Posterior vena cava (tissue), 2 donors: Measurements from ENCODE around the gene INPP4A. TPM values are rescaled to one million over a fixed set of nuclear protein-coding genes. Genes with fewer than 3 reads are reported as not detected.
"Not testable (repeated sequence)": the region's sequence is repeated elsewhere in the genome, so short reads cannot be mapped to it uniquely, and the experiment has no call there.

Experiments used
- DNase-seq: peaks from one replicate; pipeline ENCODE4 v3.0.0-alpha.2; 2020; ENCODE audit warnings: low spot score
- intact Hi-C, 2 donors: fragments of 100-400 bp; cut with DNase I; formaldehyde crosslinking; loops; one replicate each; pipeline versions ENCODE4 v1.14.1 to v1.14.2; 2022 to 2023
- total RNA-seq, 2 donors: library from RNA; stranded (reverse); fragmentation: NEBNext Ultra II Directional; extraction: Animal tissue kit (Norgen Biotek cat#: 25700); gene quantifications; one replicate each; pipeline ENCODE4 v1.2.1, GENCODE V29; 2021
- donor health status: DM: yes; HTN: yes; CAD: no.
- donor health status: DM: yes; HTN: yes; CAD: no.

Gene INPP4A
- total RNA-seq, 2 donors from 2014 or later, result 31.5 to 42.9 TPM

DNA sequence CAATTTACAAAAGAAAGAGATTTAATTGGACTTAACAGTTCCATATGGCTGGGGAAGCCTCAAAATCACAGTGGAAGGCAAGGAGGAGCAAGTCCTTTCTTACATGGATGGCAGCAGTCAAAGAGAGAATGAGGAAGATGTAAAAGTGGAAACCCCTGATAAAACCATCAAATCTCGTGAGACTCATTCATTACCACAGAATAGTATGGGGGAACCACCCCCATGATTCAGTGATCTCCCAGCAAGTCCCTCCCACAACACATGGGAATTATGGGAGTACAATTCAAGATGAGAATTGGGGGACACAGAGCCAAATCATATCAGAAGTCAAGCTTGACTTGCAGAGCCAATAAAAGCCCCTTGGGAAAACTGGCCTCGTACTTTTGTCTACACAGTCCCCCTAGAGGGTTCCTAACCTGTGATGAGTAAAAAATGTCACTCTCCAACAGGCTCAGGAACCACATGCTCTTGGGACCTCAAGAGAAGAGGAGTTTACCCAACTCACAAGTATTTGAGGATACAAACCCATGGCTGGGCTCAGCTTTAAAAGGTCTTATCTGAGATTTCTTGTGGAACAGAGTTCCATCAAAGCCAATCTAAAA is 11.2 kb upstream of the INPP4A start:
- intact Hi-C loops, result loop anchor here in 1 of 2 donors (5.0 kb wide), 1 partner anchor 1189 kb away; no protein-coding TSS in a partner anchor
- DNase-seq, result no peak

DNA sequence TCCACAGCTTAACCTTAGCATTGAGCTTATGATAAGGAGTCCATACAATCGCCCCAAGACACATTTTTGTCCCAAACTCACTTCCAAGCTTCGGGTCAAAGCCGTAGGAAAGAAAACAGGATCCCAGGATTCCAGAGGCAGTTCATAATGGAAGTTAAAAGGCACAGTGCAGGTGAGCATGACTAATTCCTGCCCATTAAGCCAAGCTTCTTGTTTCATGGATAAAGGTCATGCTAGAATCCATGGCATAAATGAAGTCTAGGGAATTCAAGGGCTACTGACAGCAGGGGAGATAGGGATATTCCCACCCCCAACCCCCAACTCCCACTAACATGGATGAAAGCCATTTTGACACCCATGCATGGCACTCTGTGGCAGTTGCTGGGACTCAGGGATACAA is 10.2 kb upstream of the INPP4A start:
- intact Hi-C loops, result loop anchor here in 1 of 2 donors (5.0 kb wide), 1 partner anchor 1188 kb away; no protein-coding TSS in a partner anchor

GRCh38 chr2:98435670-98436069 is 9.0 kb upstream of the INPP4A start:
- intact Hi-C loops, result not testable (repeated sequence)

More for the DNA sequence above, 10.2 kb upstream of the INPP4A start:
- DNase-seq, result no peak

DNA sequence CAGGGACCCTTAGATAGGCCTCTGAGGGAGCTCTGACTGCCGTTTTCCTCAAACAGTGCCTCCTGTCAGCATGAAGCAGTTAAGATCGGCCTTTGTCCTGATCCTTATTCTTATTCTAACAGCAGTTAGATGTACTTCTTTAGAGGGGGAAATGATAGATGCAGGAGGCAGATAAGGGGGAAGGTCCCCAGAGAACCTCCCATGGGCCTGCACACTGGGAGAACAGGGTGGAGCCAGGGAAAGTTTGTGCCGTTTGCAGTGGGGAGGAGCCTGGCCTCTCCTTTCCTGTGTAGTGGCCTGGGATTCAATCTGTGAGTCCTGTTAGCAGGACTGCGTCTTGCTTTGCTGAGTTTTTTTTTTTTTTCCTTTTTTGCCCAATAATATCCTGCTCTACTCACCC is 7.9 kb upstream of the INPP4A start:
- no peak for DNase-seq
- intact Hi-C loops, result no loop called here

More at GRCh38 chr2:98435670-98436069, 9.0 kb upstream of the INPP4A start:
- DNase-seq, result not testable (repeated sequence)

DNA sequence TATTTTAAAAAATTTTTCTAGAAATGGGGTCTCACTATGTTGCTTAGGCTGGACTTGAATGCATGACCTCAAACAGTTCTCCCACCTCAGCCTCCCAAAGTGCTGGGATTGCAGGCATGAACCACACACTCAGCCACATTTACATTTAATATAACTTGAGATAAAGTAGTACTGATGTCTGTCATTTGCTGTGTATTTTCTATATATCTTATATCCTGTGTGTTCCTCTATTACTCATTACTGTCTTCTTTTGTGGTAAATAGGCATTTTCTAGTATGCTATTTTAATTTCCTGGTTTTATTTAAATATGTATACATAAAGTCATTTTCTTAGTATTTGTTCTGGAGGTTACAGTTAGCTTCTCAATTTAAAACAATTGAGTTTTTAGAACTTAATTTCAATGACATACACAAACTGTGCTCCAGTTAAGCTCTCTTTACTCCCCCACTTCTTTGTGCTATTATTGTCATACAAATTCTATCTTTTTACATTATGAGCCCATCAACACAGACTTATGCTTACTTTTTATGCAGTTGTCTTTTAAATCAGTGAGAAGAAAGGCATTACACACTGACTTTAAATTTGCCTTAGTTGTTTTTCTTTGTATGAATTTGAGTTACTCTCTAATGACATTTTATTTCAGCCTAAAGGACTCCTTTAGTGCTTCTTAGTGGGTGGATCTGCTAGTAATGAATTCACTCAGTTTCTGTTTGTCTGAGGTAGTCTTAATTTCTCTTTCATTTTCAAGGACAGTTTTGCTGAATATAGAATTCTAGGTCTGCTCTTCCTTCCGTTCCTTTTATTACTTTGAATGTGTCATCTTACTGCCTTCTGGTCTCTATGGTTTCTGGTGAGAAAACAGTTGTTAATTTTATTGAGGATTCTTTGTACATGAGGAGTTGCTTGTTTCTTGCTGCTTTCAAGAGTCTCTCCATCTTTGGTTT is 6.2 kb upstream of the INPP4A start:
- DNase-seq, result no peak
- intact Hi-C loops, result no loop called here

- intact Hi-C loops, result loop anchor here in 1 of 2 donors (5.0 kb wide), 1 partner anchor 115 kb away; no protein-coding TSS in a partner anchor
Observed at GRCh38 chr2:98441706-98442450, 2.8 kb upstream of the INPP4A start.

DNA sequence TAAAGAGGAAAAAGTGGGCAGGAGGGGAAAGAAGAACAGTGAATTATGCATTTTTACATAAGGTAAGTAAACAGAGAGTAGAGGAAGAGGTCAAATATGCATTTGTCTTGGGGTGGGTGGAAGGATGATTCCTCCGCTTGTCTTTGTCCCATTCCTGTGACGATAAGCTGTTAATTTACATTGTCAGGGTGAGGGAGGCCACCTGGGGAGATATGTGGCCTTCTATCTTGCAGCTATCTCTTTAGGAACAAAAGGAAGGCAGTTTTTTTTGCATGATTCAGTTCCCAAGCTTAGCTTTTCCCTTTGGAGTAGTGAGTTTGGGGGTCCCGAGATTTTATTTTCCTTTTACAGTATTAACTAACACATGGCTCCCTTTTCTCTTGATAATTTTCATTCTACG is 2.2 kb upstream of the INPP4A start:
- intact Hi-C loops, result loop anchor here in 1 of 2 donors (5.0 kb wide), 1 partner anchor 115 kb away; no protein-coding TSS in a partner anchor
- no peak for DNase-seq

More at GRCh38 chr2:98441706-98442450, 2.8 kb upstream of the INPP4A start:
- DNase-seq, result no peak

DNA sequence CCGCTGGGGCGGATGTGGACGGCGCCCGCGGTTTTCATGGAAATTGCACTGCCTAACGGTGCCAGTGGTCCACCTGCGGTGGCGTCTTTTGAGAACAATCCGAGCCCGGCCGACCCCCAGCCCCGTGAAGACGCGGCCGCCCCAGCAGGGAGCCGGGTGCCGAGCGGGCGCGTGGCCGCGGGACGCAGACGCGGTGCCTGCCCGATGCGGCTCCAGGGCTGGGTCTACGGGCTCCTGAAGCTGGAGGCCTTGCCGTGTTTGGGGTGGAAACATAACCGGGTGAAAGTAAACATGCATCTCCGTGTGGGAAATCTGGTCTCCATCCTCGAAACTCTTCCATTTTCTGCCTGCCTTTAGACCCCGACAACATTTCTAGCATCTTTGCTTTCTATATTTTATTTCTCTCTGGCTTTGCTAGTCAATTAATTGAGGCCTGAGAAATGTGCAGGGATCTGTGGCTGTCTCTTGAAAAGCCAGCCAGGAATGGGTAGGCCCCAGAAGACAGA is 572 bp downstream of the INPP4A start:
- DNase-seq, result no peak
- intact Hi-C loops, result no loop called here

DNA sequence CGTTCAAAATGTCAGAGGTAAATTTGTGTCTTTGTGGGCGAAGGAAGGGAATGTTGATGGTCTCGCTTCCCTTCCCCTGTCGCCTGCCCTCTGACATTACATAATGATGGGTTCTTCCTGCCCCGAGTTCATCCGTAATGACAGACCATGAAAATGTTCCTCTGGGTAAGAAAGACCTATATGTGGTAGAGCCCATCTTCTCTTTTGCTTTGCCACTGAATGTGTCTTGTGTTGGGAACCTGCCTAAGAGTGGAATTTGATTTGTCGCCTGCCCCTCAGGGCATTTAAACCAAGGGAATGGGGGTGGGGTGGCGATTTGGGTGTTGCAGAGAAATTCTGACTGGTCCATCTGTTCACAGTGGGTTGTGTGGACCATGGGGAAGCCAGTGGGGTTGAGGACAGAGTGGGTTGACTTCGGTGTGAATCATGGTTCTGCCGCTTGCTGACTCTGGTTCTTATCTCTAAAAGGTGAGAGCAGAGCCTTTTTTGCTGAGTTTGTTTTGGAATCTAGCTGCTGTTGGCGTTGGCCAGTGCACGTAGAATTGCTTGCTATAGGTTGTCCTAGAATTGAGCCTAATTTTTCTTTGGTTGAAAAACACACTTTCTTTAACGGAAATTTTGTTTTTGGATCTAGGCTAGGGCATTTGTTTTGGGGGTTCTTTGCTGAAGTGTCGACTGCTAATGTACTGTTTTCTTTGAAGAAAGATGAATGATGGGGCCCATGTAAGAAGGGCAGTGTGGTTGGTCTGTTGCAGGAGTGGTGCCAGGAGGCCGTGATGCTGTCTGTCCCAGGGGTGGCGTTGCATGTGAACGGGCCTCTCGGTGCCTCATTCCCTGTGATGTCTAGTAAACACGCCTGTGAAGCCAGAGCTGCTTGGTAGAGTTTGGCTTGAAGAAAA is 1.3 kb downstream of the INPP4A start:
- intact Hi-C loops, result no loop called here
- no peak for DNase-seq

DNA sequence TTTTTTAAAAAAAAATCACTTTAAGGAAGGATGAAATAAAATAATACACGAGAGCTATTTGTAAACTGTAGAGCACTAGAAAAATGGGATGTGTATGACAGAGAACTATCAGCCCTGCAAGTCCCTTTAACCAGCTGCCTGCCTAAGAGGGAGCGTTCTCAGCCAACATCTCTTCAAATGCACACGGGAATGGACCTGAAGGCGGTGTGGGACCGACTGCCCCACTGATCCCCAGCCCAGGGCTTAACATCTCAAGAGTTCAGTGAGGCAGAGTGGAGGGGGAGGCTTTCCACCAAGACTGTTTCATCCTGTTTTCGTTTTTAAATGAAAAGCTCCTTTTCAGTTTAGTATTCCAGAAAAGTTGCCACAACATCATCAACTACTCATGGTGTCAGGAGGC is 2.2 kb downstream of the INPP4A start:
- intact Hi-C loops, result no loop called here
- no peak for DNase-seq

- intact Hi-C loops, result no loop called here
Observed at GRCh38 chr2:98448441-98449145, 3.9 kb downstream of the INPP4A start.

DNA sequence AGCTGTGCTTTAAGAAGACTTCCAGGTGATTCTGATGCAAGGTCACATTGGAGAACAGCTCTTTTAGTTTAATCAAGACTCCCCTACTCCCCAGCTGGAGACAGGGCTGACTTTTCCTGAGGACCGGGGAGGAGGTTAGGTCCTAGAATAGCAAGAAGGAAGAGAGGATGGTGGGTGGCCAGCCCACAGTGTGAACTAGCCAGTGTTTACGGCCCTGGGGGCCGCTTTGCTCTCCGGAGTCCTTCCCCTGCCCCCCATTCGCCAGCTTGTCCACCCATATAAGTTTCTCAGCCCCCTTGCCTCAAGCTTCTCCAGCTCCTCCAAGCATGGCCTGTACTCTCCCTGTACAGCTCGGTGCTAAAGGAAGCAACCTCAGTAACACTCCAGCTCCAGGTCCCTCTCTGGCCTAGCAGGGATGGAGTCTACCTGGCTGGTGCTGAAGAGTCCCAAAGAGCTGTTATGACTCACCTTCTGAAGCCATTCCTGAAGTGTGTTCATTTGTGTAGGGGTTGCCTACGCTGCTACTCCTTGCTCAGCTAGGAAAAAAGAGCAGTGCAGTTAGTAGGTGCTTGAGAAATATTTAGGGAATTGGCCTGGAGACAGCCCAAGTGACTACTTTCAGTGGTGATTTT is 7.9 kb downstream of the INPP4A start:
- intact Hi-C loops, result no loop called here
- no peak for DNase-seq

More at GRCh38 chr2:98448441-98449145, 3.9 kb downstream of the INPP4A start:
- no peak for DNase-seq

DNA sequence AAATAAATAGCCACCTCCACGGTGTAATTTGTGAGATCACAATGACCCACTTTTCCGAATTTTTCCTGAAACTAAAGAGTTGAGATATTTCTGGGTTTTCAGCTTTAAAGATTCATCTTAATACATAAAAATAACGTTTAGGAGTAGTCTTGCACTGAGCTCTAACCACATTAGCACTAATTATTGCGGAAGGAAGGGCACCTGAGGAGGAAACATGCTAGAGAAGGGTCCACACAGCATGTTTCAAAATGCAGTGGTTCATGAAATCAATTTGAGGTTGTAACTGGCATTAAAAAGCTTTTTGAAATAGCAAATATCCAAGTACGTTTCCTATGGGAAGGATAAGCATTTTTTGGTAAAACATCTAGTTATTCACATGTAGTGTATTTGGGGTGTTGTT is 8.4 kb downstream of the INPP4A start:
- intact Hi-C loops, result no loop called here
- DNase-seq, result no peak

DNA sequence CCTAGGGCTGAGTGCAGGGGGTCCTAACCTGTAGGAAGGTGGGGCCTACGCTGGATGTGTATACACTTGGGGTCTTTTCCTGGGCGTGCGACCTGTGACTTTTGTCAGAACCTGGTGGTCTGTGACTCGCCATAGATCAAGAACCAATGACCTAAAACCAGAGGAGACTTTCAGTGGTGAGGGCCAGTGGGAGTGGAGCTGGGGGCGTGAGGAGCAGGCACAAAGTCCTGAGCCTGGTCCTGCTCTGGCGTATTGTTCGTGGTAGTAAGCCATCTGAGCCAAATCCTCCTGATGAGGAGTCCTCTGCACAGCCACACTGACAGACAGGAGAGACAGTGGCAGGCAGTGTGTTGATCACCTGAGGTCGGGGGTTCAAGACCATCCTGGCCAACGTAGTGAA is 8.9 kb downstream of the INPP4A start:
- intact Hi-C loops, result no loop called here
- DNase-seq, result no peak

DNA sequence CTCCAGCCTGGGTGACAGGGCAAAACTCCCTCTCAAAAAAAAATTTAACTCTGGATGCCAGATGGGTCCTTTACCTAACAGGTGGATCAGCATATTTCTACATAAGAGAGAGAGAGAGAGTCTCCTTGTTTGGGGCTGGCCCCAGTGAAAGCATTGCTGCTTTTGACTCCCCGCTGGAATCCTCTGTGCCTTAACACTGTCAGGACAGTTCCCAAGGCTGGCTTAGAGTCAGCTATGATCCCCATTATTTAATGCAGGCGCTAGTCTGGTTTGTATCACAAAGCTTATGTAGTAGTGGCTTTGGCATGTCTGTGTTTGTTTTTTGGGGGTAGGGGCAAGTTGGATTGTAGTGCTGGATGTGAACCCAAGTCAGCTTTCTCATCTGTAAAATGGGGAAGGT is 9.4 kb downstream of the INPP4A start:
- intact Hi-C loops, result no loop called here
- DNase-seq, result no peak

DNA sequence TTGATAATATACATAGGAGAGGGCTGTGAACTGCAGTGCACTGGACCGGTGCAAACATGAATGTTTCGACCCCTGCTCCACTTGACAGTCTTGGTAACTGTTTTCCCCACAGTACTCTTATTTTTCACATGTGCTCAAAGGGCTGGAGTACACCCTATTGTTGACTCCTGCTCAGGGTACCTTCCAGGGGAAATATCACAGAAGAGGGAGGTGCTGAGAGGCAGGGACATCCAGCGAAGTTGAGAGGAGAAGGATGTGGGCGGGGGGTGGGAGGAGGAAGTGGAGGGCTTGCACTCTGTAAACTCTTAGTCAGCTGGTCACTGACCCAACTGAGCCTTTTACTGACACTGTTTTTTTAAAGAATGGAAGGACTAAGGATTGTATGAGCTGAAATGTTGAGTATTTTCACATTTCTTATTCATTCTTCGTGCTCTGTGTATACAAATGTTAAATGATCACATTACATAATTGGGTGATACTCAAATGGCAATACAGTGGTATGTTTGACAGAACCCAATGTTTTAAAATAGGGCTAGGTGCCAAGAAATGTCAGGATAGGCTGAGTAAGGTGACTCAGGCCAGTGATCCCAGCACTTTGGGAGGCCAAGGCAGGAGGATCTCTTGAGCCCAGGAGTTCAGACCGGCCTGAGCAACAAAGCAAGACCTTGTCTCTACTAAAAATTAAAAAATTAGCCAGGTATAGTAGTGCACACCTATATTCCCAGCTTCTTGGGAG is 10.0 kb downstream of the INPP4A start:
- intact Hi-C loops, result no loop called here
- DNase-seq, result peak; percentile 22

GRCh38 chr2:98455494-98455976 is 10.9 kb downstream of the INPP4A start:
- peak; percentile 31 for DNase-seq

More at GRCh38 chr2:98455494-98455976, 10.9 kb downstream of the INPP4A start:
- intact Hi-C loops, result no loop called here
